Dedifferentiated amniotic fluid mesenchymal stem cell (primary cell): ENCODE measurements around the gene CELF2.

Experiments
- DNase-seq: peaks from one replicate; pipeline ENCODE4 v3.0.0-alpha.2; 2016; ENCODE audit errors: extremely low spot score

CELF2 gene

DNA sequence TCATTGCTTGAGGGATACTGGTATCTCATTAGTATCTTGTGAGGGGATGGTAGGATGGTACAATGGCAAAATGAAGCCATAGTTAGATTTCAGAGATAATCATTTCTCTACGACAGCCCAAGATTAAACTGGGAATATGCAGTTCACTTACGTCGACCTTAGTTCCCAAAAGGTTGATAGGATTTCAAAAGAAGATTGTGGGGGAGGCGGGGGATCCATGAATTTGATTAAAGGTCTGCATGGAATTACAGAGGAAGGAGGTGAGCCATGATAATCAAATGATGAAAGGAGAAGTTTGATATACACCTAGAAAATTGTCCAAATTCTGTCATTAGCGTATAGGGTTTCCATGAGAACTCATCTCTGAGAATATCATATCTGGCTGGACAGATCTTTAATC is 206.6 kb downstream of the CELF2 start:
- no peak for DNase-seq

GRCh38 chr10:11224792-11225416 is 207.2 kb downstream of the CELF2 start:
- no peak for DNase-seq

- no peak for DNase-seq
Observed at GRCh38 chr10:11225935-11226334, 208.3 kb downstream of the CELF2 start.

GRCh38 chr10:11227103-11227502 is 209.4 kb downstream of the CELF2 start:
- DNase-seq, result no peak

- no peak for DNase-seq
Observed at GRCh38 chr10:11229893-11230292, 212.2 kb downstream of the CELF2 start.

- no peak for DNase-seq
Observed at GRCh38 chr10:11230498-11231167, 213.0 kb downstream of the CELF2 start.

GRCh38 chr10:11231285-11231684 is 213.6 kb downstream of the CELF2 start:
- no peak for DNase-seq

GRCh38 chr10:11232222-11232961 is 214.7 kb downstream of the CELF2 start:
- no peak for DNase-seq

DNA sequence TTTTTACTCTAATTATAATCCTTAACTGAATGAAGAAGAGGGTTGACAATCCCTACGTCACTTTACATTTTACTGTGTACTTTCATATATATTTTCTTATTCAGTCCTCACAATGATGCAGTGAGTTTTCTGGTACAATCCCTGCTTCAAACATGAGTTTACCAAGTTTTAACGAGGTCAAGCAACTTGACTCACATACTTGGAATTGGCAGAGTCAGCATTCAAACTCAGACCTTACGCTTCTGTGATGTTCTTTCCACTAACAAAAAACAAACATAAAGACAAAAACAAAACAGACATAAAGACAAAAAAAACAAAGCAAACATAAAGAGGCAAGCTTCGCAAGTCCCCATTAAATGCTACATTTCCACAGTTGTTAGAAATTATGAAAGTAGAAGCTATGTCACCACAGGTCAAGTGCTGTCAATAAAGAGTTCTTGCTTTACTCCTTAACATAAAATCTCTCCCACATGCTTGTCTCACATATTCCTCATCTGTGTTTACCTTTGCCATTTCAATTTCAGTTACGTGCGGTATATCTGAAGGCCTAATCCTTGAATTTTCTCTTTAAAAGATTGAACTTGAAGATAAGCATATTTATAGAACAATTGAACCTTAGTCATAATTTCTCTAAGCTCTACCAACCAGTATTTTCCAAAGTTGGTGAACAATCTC is 217.3 kb downstream of the CELF2 start:
- no peak for DNase-seq

DNA sequence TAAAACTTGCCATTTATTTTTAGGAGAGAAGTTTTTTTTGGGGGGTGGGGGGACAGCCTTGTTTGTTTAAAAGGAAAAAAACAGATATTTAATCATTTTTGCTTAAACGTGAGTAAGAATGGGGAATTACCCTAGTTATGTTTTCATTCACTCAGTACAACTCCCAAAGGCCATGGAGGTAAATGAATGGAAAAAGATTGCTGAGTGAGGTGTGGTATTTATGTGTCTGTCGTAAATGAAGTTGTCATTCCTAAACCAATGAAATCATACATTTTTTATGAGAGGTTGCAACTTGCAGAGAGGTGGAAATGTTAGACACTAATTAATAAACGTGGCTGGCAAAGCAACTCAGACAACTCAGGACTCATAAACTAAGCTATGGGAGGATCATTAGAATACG is 218.1 kb downstream of the CELF2 start:
- no peak for DNase-seq

- no peak for DNase-seq
Observed at GRCh38 chr10:11236234-11236633, 218.6 kb downstream of the CELF2 start.

GRCh38 chr10:11237571-11237970 is 219.9 kb downstream of the CELF2 start:
- no peak for DNase-seq

- DNase-seq, result no peak
Observed at GRCh38 chr10:11238893-11239292, 221.2 kb downstream of the CELF2 start.

DNA sequence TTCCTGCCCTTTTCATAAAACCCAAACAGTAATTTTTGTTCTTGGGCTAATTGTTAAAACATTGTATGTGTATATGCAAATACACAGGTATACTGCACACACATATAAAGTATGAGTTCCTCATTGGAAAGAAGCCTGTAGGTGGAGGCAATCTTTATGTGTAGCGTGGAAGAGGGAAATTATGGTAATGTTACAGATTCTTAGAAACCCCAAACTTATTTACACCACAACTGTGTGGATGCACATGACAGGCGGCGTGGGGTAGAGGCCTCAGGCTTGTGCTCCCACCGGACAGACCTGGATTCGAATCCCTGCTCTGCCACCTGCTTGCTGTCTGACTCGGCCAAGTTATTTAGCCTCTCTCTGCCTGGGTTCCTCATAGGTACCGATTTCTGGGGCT is 223.0 kb downstream of the CELF2 start:
- no peak for DNase-seq

DNA sequence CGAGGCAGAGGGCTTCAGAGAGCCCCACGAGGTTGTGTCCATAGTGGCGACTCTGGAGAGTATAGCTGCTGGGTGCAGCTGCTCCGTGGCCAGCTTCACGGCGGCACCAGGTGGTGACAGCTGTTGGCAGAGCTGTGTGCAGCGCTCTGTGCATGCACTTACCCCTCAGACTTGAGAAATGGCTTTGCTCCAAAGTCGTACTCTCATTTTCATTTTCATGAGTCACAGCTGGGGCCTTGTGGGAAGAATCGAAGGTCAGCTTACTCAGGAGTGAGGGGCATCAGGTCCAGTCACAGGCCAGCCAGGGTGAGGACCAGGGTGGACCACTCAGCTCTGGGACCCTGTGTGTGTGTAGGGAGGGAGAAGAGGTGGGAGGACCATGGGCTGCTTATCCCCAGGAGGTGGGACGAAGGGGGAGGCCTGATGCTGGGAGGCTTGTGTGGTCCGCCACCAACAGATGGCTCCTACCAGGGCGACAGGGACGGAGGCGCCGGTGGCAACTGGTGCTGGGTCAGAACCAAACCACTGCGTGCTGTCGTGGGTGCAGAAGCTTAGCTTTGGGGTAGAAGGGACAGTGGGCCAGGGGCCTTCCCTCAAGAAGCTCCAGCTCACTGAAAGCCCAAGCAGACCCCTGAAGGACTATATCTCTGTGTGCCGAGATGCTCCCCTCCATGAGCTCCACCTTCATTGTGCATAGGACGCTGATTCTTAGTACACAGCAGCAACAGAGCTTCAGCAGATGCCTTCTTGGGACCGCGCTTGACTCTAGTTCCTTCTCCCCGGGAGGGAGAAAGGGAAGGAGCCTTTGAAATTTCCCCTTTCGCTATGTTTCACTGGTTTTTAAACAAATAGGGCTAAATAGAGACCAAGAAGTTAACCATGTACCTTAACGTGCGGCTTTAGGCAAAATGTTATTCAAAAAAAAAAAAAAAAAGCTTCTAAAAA is 225.0 kb downstream of the CELF2 start:
- DNase-seq, result no peak

DNA sequence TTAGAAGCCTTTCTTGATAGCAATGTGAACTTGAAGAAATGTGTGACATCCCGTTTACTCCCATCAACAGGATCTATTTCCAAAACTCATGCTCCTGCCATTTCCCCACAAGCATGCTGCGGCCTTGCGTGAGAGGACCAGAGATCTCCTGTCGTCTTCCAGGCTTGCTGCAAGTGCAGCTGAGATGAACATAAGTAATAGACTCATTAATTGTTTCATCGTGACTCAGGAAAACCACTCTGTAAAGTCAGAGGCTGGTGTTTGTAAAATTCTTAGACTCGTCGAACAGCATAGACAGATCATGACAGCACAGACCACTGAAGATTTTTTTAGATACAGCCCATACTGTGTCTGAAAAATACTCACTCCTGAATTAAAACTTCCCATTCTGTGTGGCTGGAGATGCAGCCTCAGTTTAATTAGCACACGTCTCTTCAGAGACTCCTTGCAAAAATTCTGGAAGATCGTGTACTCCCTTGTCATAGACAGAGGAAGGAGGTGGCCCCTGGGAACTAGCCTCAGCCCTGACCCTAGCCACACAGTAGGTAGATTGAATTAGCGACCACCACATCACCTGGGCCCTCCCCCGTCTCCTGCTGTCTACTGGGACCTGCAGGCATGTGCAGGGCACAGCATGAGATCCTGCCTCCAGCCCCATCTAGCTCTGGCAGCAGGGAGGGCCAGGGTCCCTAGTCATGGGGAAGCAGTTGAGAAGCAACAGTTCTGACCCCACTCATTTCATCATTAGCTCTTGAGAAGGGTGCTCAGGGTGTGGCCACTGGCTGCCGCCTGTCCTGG is 226.0 kb downstream of the CELF2 start:
- no peak for DNase-seq

GRCh38 chr10:11245095-11245479 is 227.4 kb downstream of the CELF2 start:
- no peak for DNase-seq

DNA sequence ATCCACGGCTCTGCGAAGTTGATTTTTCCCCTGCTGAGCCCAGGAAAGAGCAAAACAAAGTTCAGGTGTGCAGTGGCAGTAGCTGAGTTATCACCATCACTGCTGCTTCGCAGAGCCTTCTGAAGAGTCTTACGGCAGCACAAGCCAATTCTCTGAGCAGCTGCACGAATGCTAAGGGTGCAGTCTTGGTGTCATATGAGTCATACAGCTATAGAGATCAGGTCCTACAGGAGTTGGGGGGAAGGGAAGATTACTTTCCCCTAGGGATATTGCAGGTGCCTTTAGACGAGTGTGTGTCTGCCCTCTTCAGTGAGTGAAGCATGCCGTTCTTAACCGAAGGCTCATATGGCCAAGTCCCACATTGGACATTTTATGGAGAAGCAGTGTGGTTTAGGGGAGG is 227.8 kb downstream of the CELF2 start:
- DNase-seq, result no peak

- no peak for DNase-seq
Observed at GRCh38 chr10:11245981-11246590, 228.4 kb downstream of the CELF2 start.
